HepG2 (cell line): ENCODE results near the gene ZC3H18. TPM values are rescaled to one million over a fixed set of nuclear protein-coding genes. Genes with fewer than 3 reads are reported as not detected.

Experiments
- AHDC1 ChIP-seq: sonication (generic); formaldehyde crosslinking; IDR thresholded peaks from 2 replicates; pipeline ENCODE4 v1.5.1; 2020; ENCODE audit warnings: mild to moderate bottlenecking, missing genetic modification reagents, borderline replicate concordance
- CEBPB ChIP-seq: IDR thresholded peaks from 2 replicates; pipeline ENCODE4 v1.6.1; 2011; ENCODE audit warnings: low read depth, low read length, improper control_type of control experiment, borderline replicate concordance
- ETV6 ChIP-seq: sonication (generic); formaldehyde crosslinking; conservative IDR thresholded peaks from 2 replicates; pipeline ENCODE4 v1.4.0; 2020; ENCODE audit warnings: missing genetic modification reagents
- GMEB2 ChIP-seq: IDR thresholded peaks from 2 replicates; pipeline ENCODE4 v1.6.1; 2016; ENCODE audit warnings: missing biosample characterization, missing genetic modification reagents, low read depth
- HOXA7 ChIP-seq: sonication (generic); formaldehyde crosslinking; IDR thresholded peaks from 2 replicates; pipeline ENCODE4 v1.8.1; 2022; ENCODE audit warnings: mild to moderate bottlenecking, missing genetic modification reagents, moderate library complexity
- ISL2 ChIP-seq: sonication (generic); formaldehyde crosslinking; IDR thresholded peaks from 2 replicates; pipeline ENCODE4 v1.5.0; 2020; ENCODE audit warnings: missing genetic modification reagents
- MTF1 ChIP-seq: sonication (generic); formaldehyde crosslinking; IDR thresholded peaks from 2 replicates; pipeline ENCODE4 v1.5.0; 2020; ENCODE audit warnings: missing genetic modification reagents
- NR2C2 ChIP-seq: sonication (generic); formaldehyde crosslinking; IDR thresholded peaks from 2 replicates; pipeline ENCODE4 v1.4.0; 2020; ENCODE audit warnings: missing genetic modification reagents, mild to moderate bottlenecking, moderate library complexity, borderline replicate concordance
- PBX3 ChIP-seq: sonication (generic); formaldehyde crosslinking; IDR thresholded peaks from 2 replicates; pipeline ENCODE4 v1.8.1; 2023; ENCODE audit warnings: missing genetic modification reagents, inconsistent platforms, borderline replicate concordance
- POLR2G ChIP-seq: fragments of 200-400 bp; formaldehyde crosslinking; IDR thresholded peaks from 2 replicates; pipeline ENCODE4 v1.6.1; 2018; ENCODE audit warnings: mild to moderate bottlenecking, low read depth, low read length, moderate library complexity
- RBFOX2 ChIP-seq: fragments of 200-400 bp; formaldehyde crosslinking; IDR thresholded peaks from 2 replicates; pipeline ENCODE4 v1.6.1; 2017; ENCODE audit warnings: low read depth, mild to moderate bottlenecking, low read length
- SMARCC2 ChIP-seq: fragments of 450-650 bp; IDR thresholded peaks from 2 replicates; pipeline ENCODE4 v1.6.1; 2017; ENCODE audit warnings: antibody characterized with exemption, mild to moderate bottlenecking
- ZKSCAN1 ChIP-seq: fragments of 150-350 bp; IDR thresholded peaks from 2 replicates; pipeline ENCODE4 v1.6.1; 2014; ENCODE audit warnings: low read length
- ZNF235 ChIP-seq: sonication (generic); formaldehyde crosslinking; IDR thresholded peaks from 2 replicates; pipeline ENCODE4 v1.8.1; 2023; ENCODE audit warnings: mild to moderate bottlenecking, missing genetic modification reagents, borderline replicate concordance
- ZNF30 ChIP-seq: sonication (generic); formaldehyde crosslinking; IDR thresholded peaks from 2 replicates; pipeline ENCODE4 v1.5.0; 2020; ENCODE audit warnings: mild to moderate bottlenecking, missing genetic modification reagents
- polyA plus RNA-seq, 8 experiments: library from polyadenylated mRNA; depleted of rRNA in 3 of 8; stranded (reverse) in 7 of 8; unstranded in 1 of 8; fragments of >200 nt; fragmentation: Illumina TruSeq in 4 of 8; extraction: Trizol in 4 of 8; gene quantifications; 2 replicates each; pipeline versions ENCODE4 v1.2.1 to v1.2.3, GENCODE V29; 2011 to 2016; ENCODE audit warnings: low read depth in 4 of 8, missing spikeins in 1 of 8, mixed read lengths in 1 of 8; ENCODE audit not compliant: insufficient read depth in 1 of 8
- total RNA-seq, 5 experiments: library from RNA; depleted of rRNA; stranded (reverse); fragments of >200 nt; fragmentation: Illumina TruSeq; extraction: Trizol; gene quantifications; 2 replicates each; pipeline ENCODE4 v1.2.3, GENCODE V29; 2016; ENCODE audit warnings: low read depth in 1 of 5
- TF ChIP-seq, protein P1 (sequence below): sonication (generic); formaldehyde crosslinking; IDR thresholded peaks from 2 replicates; pipeline ENCODE4 v1.8.0; 2022; ENCODE audit warnings: missing genetic modification reagents, mild to moderate bottlenecking, borderline replicate concordance
- TF ChIP-seq, protein P2 (sequence below): sonication (generic); formaldehyde crosslinking; IDR thresholded peaks from 2 replicates; pipeline ENCODE4 v1.4.0; 2020; ENCODE audit warnings: missing genetic modification reagents

The ZC3H18 gene
- total and polyA plus RNA-seq, 2 of the 13 experiments (the other 11 are each of a cell fraction or from before 2014, with no cell fraction given) = 11.2 to 27.4 TPM

GRCh38 chr16:88649924-88650748 lies 79.9 kb downstream of the ZC3H18 start (continued):
- TF ChIP-seq PBX3 (CRISPR knock-in tag) = no peak
- TF ChIP-seq AHDC1 = no peak
- TF ChIP-seq ZNF30 (CRISPR knock-in tag) = no peak
- TF ChIP-seq, protein P1, sequence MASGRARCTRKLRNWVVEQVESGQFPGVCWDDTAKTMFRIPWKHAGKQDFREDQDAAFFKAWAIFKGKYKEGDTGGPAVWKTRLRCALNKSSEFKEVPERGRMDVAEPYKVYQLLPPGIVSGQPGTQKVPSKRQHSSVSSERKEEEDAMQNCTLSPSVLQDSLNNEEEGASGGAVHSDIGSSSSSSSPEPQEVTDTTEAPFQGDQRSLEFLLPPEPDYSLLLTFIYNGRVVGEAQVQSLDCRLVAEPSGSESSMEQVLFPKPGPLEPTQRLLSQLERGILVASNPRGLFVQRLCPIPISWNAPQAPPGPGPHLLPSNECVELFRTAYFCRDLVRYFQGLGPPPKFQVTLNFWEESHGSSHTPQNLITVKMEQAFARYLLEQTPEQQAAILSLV (CRISPR knock-in tag) = 0 out of 2 replicates have a peak, but pooled peaks have one; percentile 30
- TF ChIP-seq, protein P2, sequence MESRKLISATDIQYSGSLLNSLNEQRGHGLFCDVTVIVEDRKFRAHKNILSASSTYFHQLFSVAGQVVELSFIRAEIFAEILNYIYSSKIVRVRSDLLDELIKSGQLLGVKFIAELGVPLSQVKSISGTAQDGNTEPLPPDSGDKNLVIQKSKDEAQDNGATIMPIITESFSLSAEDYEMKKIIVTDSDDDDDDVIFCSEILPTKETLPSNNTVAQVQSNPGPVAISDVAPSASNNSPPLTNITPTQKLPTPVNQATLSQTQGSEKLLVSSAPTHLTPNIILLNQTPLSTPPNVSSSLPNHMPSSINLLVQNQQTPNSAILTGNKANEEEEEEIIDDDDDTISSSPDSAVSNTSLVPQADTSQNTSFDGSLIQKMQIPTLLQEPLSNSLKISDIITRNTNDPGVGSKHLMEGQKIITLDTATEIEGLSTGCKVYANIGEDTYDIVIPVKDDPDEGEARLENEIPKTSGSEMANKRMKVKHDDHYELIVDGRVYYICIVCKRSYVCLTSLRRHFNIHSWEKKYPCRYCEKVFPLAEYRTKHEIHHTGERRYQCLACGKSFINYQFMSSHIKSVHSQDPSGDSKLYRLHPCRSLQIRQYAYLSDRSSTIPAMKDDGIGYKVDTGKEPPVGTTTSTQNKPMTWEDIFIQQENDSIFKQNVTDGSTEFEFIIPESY (CRISPR knock-in tag) = no peak
- peak; percentile 45; the same call in 1 of the 2 replicates for TF ChIP-seq CEBPB
- no peak; the same call in 1 of the 2 replicates for TF ChIP-seq ISL2
- TF ChIP-seq HOXA7 (CRISPR knock-in tag) = 0 out of 2 replicates have a peak, but pooled peaks have one; percentile 15
- no peak for TF ChIP-seq GMEB2 (CRISPR knock-in tag)
- TF ChIP-seq ZKSCAN1 = no peak
- peak; percentile 28; the same call in 1 of the 2 replicates for TF ChIP-seq ZNF235 (CRISPR knock-in tag)
- TF ChIP-seq SMARCC2 = no peak
- peak; percentile 47; the same call in 1 of the 2 replicates for TF ChIP-seq NR2C2
- 0 out of 2 replicates have a peak, but pooled peaks have one; percentile 8 for TF ChIP-seq POLR2G
- no peak; the same call in 1 of the 2 replicates for TF ChIP-seq MTF1 (CRISPR knock-in tag)
- peak; percentile 40; the same call in 1 of the 2 replicates for TF ChIP-seq RBFOX2
- TF ChIP-seq ETV6 = no peak
